Small intestine (tissue), 7 donors: ENCODE data around the gene OR6B1. TPM values are rescaled to one million over a fixed set of nuclear protein-coding genes. Genes with fewer than 3 reads are reported as not detected.
A peak's percentile ranks its signal among the peaks of the same experiment; 100 is the strongest.

Experiments
- DNase-seq, 2 donors: peaks; one replicate each; pipeline versions ENCODE4 v3.0.0 to v3.0.0-alpha.2; 2013
- FAIRE-seq: peaks from 2 replicates; lab custom pipeline; 2012; peaks lifted over from hg19 to GRCh38; lab: Jason Lieb, UNC
- H3K27ac ChIP-seq, 3 donors: one replicate each; pipeline ENCODE4 v1.5.1; 2013; ENCODE audit warnings: low read length in 2 of 3, mild to moderate bottlenecking in 2 of 3, control low read depth in 1 of 3, inconsistent platforms in 1 of 3, low read depth in 1 of 3, moderate library complexity in 1 of 3
- H3K27me3 ChIP-seq, 3 donors: one replicate each; pipeline ENCODE4 v1.6.1; 2013; ENCODE audit warnings: low read length in 3 of 3, inconsistent platforms in 1 of 3; ENCODE audit not compliant: control insufficient read depth in 3 of 3, insufficient read depth in 3 of 3
- H3K36me3 ChIP-seq, 3 donors: one replicate each; pipeline ENCODE4 v1.6.1; 2013; ENCODE audit warnings: low read length in 3 of 3, inconsistent platforms in 1 of 3, low read depth in 1 of 3, mild to moderate bottlenecking in 1 of 3, moderate library complexity in 1 of 3; ENCODE audit not compliant: control insufficient read depth in 3 of 3, insufficient read depth in 2 of 3
- H3K4me1 ChIP-seq, 3 donors: one replicate each; pipeline ENCODE4 v1.6.1; 2013; ENCODE audit warnings: low read length in 2 of 3, inconsistent platforms in 1 of 3, low read depth in 1 of 3, mild to moderate bottlenecking in 1 of 3, moderate library complexity in 1 of 3; ENCODE audit not compliant: control insufficient read depth in 3 of 3, insufficient read depth in 2 of 3
- H3K4me3 ChIP-seq, 3 donors: one replicate each; pipeline ENCODE4 v1.5.1; 2013; ENCODE audit warnings: low read length in 3 of 3, control low read depth in 1 of 3, inconsistent platforms in 1 of 3, low read depth in 1 of 3, mild to moderate bottlenecking in 1 of 3, moderate library complexity in 1 of 3
- H3K9me3 ChIP-seq, 2 donors: one replicate each; pipeline ENCODE4 v1.6.1; 2013; ENCODE audit warnings: low read depth in 1 of 2, low read length in 1 of 2; ENCODE audit not compliant: control insufficient read depth in 2 of 2, insufficient read depth in 1 of 2
- WGBS, 3 donors: extraction: QIAGEN DNeasy Blood & Tissue Kit; methylation state at CpG; one replicate each; pipeline ENCODE4 v1.1.7; 2013; 5-methylcytosine and 5-hydroxymethylcytosine counted together
- polyA plus RNA-seq, 4 donors: library from polyadenylated mRNA; stranded (reverse) in 3 of 4; unstranded in 1 of 4; fragments of 200-250 nt in 3 of 4; fragments of 120-200 nt in 1 of 4; gene quantifications; one replicate each; pipeline versions ENCODE4 v1.2.1 to v1.2.3, GENCODE V29; 2013
- donor health status: healthy with polysubstance abuse.
- donor health status: control.
- donor health status: control.
- donor health status: Bipolar disorder and iron deficiency.
- donor health status: healthy.

OR6B1 gene
- polyA plus RNA-seq, 4 donors: 0.01 TPM; not detected in 3

GRCh38 chr7:143987513-143987912 is 12.6 kb upstream of the OR6B1 start:
- Histone ChIP-seq H3K9me3 (peaks cover 0 to 7% of the 10 kb centered on the region in 2 donors), H3K4me1 (no peaks in the 10 kb centered on the region), H3K36me3 (no peaks in the 10 kb centered on the region), H3K4me3 (no peak overlapping the region), H3K27me3 (no peaks in the 10 kb centered on the region), H3K27ac (no peak overlapping the region)
- no peak for DNase-seq
- no peak for FAIRE-seq

DNA sequence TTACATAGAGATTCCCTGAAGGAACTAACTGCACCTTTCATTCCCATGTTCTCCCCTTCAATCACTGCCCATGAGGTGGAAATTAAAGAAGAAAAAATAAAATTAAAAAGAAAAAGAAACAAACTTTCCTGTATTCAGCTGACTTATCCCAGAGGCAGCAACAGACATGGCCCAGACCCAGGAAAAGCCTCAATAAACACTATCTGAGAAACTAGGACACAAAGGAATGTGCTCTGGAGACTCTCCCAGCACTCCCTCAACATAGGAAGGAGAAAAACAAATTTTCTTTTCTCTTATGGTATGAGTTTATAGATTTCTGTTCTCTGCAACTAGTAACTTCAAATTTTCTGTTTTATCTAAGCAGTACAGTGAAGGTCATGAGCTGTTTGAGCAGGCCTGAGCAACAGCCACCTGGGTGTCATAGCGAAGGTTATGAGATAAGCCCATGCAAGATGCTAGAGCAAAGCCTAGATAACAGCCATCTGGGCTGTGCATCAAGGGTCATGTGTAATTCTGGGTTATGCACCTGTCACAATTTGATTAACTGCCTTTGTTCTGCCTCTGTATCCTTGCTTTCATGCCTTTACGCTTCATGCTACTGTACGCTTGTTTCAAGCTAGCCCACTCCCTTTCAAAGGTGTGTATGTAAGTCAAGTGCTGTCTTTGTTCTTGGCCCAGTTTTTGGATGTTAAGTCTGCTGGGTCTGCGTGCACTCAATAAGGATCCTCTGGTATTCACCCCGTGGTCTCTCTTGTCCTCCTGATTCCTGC is 11.0 kb upstream of the OR6B1 start:
- Histone ChIP-seq H3K36me3 (no peaks in the 10 kb centered on the region), H3K9me3 (peaks cover 0 to 7% of the 10 kb centered on the region in 2 donors), H3K27me3 (no peaks in the 10 kb centered on the region), H3K4me3 (no peak overlapping the region), H3K27ac (peak overlapping the region in 1 of 3 donors; percentile 47), H3K4me1 (no peaks in the 10 kb centered on the region)
- 77 to 80% (median 78%) methylated on average over 5 of the region's 5 CpGs for WGBS, 3 donors
- FAIRE-seq (no peak), DNase-seq (no peak)

DNA sequence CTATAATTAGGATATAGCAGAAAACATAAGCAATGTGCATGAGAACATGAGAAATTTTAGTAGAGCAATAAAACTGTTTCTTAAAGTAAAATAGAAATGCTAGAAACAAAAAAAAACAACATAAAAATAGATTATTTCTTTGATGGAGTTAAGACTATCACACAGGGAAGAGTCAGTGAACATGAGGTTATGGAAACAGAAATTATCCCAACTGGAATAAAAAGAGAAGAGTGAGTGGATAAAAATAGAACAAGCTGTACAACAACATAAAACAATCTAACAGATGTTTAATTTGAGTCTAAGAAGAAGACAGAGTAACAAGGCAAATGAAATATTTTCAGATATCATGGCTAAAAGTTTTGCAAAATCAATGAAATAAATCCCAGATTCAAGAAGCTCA is 7.5 kb upstream of the OR6B1 start:
- Histone ChIP-seq H3K4me1 (no peaks in the 10 kb centered on the region), H3K27ac (no peak overlapping the region), H3K36me3 (no peaks in the 10 kb centered on the region), H3K4me3 (no peak overlapping the region), H3K9me3 (peaks cover 0 to 7% of the 10 kb centered on the region in 2 donors), H3K27me3 (no peaks in the 10 kb centered on the region)
- FAIRE-seq: no peak
- DNase-seq: no peak

DNA sequence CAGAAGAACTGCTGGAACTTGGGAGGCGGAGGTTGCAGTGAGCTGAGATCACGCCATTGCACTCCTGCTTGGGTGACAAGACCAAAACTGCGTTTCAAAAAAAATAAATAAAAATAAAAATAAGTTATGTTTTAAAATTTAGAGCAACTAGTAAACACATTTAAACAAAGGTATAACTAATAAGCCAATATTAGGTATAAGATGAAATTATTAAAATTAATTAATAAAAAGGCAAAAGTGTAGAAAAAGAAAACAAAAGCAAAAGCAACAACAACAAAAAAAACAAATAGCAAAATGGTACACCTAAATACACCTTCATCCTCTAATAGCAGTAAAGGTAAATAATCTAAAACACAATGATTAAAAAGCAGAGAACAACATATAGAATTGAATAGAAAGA is 6.2 kb upstream of the OR6B1 start:
- Histone ChIP-seq H3K36me3 (no peaks in the 10 kb centered on the region), H3K4me1 (no peaks in the 10 kb centered on the region), H3K4me3 (no peak overlapping the region), H3K9me3 (peaks cover 0 to 7% of the 10 kb centered on the region in 2 donors), H3K27ac (no peak overlapping the region), H3K27me3 (no peaks in the 10 kb centered on the region)
- FAIRE-seq: no peak
- 88 to 94% (median 93%) methylated on average over 3 of the region's 3 CpGs for WGBS, 3 donors
- no peak for DNase-seq

DNA sequence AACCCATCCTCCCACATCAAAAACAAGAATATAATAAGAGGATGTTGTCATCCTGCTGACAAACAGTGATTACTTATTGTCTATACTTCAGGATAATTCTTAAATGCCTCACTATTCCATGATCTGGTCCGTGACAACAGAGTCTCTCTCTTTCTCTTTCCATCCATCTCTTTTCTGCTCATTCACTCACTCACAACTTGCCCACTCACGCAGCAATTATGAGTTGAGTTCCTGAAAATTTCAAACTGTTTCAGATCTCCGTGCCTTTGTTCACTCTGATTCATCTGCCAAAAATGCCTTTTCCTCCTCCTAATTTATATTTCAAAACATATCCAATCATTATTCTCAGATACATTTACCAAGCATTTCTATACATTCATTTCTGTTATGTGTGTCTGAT is 1.4 kb downstream of the OR6B1 start:
- 75 to 77% (median 77%) methylated on average over 3 of the region's 3 CpGs for WGBS, 3 donors
- Histone ChIP-seq H3K36me3 (no peaks in the 10 kb centered on the region), H3K4me3 (no peak overlapping the region), H3K4me1 (peaks cover 0 to 4% (median 0%) of the 10 kb centered on the region in 3 donors), H3K27ac (no peak overlapping the region), H3K9me3 (no peaks in the 10 kb centered on the region), H3K27me3 (no peaks in the 10 kb centered on the region)
- DNase-seq (no peak), FAIRE-seq (no peak)

DNA sequence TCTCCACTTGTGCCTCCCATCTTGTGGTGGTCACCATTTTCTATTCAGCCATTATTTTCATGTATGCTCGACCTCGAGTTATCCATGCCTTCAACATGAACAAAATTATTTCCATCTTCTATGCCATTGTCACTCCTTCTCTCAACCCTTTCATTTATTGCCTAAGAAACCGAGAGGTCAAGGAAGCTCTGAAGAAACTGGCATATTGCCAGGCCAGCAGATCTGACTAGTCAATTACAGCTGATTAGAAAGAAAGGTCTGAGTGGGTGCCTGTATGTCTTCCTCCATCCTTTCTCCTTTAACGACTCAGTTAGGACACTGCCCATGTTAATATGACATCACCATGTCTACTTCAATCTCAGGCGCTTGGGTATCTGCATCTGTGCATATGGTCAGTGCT is 4.6 kb downstream of the OR6B1 start:
- H3K4me1 ChIP-seq: peaks cover 0 to 4% (median 0%) of the 10 kb centered on the region in 3 donors
- no peaks in the 10 kb centered on the region for H3K27me3 ChIP-seq
- DNase-seq: peak in 1 of 2 donors; percentile 30
- no peak overlapping the region for H3K4me3 ChIP-seq
- 65 to 72% (median 68%) methylated on average over 5 of the region's 5 CpGs for WGBS, 3 donors
- no peak overlapping the region for H3K27ac ChIP-seq
- H3K9me3 ChIP-seq: peaks cover 0 to 5% of the 10 kb centered on the region in 2 donors
- no peaks in the 10 kb centered on the region for H3K36me3 ChIP-seq
- FAIRE-seq: no peak

DNA sequence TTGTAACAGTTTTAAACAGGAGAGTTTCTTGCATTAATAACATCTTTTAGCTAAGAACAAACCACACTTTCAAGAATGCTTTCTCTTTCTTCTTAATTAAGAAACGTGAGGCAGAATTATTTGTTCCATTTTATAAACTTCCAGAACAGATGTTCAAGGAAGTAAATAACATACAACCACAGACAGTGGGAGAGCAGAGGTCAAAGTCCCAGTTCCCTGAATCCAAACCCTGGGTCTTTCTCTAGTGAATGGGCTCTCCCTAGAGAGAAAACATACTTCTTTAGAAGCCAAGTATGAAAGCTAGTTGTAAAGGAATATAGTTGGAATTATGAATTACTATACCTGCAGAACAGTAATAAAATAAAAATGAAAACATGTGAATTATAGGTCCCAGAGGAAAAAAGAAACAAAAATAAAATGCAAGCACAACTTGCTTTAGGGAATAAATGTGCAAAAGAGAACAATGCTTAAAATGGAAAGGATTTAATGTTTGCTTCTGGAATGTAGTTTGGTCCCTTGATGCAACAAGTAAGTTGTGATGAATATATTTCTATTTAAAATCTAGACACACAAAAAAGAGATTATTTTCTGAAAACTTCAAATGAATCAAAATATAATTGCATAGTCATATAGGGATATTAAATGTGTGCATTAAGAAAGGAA is 6.0 kb downstream of the OR6B1 start:
- peak; percentile 39 to 53 for DNase-seq
- Histone ChIP-seq H3K36me3 (no peaks in the 10 kb centered on the region), H3K27me3 (no peaks in the 10 kb centered on the region), H3K4me3 (no peak overlapping the region), H3K4me1 (peaks cover 0 to 4% (median 0%) of the 10 kb centered on the region in 3 donors), H3K9me3 (peaks cover 0 to 18% of the 10 kb centered on the region in 2 donors), H3K27ac (no peak overlapping the region)
- WGBS, 3 donors: 3 to 20% (median 4%) methylated on average over 1 of the region's 1 CpG
- no peak for FAIRE-seq

GRCh38 chr7:144006692-144007042 is 6.5 kb downstream of the OR6B1 start:
- Histone ChIP-seq H3K4me3 (no peak overlapping the region), H3K9me3 (peaks cover 0 to 22% of the 10 kb centered on the region in 2 donors), H3K27me3 (no peaks in the 10 kb centered on the region), H3K27ac (no peak overlapping the region), H3K36me3 (no peaks in the 10 kb centered on the region), H3K4me1 (peaks cover 0 to 4% (median 0%) of the 10 kb centered on the region in 3 donors)
- no peak for DNase-seq
- no peak for FAIRE-seq
- 89 to 100% (median 95%) methylated on average over 1 of the region's 1 CpG for WGBS, 3 donors
